Stimulated activated CD8-positive, alpha-beta memory T cell treated with anti-CD3 and anti-CD28 coated beads, Interleukin-12 subunit alpha, Interleukin-12 subunit beta, amount 100 ng/mL, for 4 hours (primary cell): Measurements from ENCODE around the gene JARID2.

ENCODE experiments used
- DNase-seq: peaks from one replicate; pipeline ENCODE4 v3.0.0-alpha.2; 2020; ENCODE audit warnings: low read depth

JARID2 gene

DNA sequence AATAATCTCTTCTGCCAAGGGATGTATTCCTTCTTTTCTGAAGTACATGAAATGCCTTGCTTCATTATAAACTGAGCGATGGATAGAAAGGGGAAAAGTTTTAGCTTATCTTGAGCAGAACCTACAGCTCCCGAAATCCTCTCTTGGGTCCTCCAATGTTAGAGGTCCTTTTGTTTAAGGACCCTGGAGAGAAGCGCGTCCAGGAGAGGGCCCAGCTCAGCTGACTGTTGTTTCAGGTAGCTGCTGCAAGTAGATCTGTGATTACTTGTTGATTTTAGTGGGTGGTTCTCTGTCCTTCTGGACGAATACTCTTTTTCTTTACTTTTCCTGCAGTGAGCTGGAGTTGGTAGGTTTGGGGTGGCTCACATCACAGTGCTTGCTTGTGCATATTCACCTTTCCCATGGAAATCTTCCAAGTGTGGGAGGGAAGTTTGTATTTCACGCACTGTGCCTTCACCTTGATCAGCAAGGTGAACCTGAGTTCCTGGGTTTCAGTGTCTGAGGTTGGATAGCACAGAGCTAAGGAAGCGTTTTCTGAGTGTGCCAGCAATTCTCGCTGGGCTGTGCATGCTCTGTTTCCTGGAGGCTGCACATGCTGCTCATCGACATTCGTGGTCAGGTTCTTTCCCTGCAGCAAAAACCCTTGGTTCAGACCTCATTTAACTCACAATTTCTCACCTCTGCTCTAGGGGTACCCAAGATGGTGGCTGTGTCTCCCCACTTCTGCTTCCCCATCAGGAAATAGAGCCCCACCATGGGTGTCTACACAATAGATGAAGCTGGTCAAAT lies 176.3 kb downstream of the JARID2 start:
- no peak for DNase-seq

DNA sequence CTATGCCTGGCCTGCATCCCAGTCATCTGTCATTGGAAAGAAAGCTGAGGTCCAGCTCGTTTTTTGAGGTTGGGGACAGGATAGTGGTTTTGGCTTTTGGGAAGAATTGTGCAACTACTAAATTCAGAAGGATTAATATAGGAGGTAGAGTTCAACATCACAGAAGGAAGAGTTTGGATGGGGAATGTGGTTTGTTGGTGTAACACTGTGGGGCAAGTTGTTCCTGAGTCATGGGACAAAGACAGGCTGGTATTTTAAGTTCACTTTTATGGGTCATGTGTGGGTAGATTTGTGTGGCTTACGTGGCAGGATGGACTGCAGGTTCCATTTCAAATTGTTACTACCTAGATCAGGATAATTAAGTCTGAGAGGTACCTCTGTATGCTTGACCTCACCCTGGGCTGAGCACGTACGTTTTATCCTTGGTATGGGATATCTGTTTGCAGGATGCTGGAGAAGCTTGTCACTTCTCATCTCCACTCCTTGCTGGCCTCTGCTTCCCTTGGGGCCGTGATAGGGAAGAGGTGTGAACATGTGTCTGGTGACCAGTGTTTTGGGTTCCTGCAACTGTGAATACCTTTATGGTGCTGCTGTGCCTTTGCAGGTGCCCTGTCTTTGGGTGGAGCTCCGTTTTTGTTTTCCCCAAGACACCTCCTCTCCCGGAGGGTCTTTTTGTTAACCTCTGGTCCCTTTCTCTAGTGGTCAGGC lies 177.6 kb downstream of the JARID2 start:
- no peak for DNase-seq

DNA sequence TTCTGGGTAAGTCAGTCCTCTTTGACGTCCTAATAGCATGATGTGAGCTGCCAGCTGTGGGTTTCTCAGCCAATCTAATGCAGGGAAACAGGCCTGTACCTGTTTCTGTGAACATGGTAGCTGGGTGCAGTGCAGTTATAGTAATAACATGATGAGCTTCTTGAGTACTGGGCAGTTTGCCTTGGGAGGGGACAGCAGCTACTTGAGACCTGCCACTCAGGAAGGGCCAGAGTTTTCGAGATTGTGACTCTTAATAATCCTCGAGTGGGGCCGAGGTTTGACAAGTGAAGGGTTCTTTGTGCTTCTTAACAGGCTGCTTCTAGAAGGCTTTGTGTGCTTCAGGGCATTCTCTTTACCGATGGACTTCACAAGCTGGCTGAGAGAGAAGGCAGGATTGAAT lies 180.1 kb downstream of the JARID2 start:
- no peak for DNase-seq

DNA sequence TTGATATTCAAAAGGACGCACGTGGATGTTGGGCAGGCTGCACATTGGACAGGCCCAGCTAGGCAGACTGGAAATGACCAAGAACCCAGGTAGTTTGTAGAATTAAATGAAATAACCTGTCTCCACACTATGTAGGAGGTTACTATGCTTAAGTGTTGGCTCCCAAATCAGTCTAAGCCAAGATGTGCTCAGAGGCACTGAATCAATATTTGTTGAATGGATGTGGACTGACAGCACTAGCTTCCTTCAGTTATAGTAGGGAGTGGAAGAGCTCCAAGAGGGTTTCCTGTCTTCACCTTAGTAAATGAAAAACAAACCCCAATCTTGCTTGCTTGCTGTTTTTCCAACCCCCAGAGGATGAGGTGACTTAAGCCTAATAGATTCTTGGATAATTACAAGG lies 180.5 kb downstream of the JARID2 start:
- DNase-seq: no peak

DNA sequence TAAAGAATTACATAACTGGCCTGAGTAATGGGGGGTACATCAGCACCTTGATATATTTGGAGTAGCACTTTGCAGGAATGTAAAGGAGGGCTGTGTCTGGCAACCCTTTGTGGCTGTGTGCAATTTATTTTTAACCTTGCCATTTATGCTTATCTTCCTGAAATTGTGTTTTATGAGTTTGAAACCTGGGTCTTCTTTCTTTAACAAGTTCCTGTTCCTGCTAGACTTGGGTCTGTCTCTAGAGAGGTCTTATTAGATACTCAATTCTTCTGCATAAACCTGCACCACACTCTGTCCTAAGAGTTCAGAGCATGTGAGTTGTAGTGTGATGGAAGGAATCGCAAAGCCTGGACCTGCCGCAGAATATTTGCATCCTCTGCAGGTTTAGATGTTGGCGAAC lies 181.0 kb downstream of the JARID2 start:
- DNase-seq: no peak

DNA sequence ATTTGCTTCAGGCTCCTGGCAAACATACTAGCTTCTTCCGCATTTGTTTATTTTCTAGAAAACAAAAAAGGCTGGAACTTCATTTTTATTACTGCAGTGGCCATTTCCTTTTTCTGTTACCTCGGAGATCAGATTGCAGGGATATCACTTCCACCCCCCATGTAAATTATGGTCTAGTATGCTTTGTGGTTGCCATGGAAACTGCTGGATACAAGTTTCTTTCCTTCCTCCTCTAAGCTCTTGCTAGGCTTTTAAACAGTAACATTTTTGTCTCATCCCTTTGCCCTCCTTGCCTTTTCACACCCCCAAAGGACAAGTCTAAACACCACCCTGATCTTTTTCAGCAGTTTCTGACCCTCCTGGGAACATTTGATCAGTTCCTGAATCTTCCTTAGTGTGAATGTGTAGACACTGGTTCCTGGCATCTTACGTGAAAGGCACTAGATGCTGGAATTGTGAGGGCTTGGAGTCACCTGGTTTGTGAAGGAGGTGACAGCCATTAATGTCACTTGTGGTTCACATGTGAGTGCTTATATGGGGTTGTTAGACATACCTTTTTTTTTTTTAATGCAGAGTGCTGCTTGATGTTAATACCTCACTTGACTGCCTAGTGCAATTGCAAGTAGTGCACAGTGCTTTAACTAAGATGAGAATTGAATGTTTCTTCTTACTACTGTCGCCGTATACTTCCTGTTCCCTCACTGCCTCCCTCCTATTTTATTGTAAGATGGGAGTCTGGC lies 181.6 kb downstream of the JARID2 start:
- DNase-seq: no peak

DNA sequence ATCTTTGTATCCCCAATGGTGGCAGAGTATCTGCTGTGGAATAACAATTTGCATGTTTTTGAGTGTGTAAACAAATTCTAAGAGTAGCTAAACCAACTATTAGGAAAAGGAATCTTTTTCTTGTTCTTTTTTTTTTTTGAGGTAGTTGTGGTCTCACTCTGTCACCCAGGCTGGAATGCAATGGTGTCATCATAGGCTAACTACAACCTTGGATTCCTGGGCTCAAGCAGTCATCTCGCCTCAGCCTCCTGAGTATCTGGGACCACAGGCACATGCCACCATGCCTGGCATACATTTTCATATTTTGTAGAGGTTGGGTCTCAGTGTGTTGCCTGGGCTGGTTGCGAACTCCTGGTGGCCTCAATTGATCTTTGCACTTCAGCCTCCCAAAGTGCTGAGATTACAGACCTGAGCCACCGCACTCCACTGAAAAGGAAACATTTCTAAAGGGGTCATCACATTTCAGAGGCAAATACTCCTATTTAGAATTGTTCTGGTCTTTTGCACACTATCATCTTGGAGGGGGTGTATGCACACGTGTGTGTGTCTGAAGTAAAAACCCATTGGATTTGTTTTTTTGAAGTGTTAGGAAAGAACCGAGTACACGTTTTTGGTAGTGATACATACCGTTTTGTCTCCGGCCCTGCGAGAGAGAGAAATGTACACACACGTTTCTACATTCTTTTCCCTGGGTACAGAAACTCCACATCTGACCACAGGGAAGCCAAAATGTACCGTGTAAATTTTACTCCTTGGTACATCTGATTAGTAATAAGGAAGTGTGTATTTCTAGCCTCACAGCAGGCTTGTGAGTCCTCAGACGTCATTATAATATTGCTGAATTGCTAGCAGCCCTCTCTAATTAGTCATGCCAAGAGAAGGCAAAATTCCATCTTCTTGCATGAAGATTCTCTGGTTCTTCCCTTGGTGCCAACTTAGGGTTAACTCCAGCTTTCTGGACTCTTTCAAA lies 183.6 kb downstream of the JARID2 start:
- no peak for DNase-seq

DNA sequence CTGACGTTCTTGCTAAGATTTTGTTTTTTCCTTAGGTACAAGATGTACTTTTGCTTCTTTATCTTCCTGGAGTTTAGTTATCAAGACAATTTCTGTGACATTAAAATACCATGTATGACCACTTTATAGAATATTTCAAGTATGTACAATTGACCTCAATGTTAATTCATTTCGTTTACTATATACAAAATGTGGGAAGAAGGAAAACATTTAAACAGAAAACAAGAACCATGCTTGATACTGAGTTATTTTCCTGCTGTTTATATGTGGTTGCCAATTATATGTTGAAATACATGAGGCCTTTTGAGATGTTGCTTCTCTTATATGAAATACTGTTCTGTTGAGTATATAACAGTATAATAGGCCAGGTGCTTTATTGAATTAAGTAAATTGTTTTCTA lies 184.3 kb downstream of the JARID2 start:
- no peak for DNase-seq

DNA sequence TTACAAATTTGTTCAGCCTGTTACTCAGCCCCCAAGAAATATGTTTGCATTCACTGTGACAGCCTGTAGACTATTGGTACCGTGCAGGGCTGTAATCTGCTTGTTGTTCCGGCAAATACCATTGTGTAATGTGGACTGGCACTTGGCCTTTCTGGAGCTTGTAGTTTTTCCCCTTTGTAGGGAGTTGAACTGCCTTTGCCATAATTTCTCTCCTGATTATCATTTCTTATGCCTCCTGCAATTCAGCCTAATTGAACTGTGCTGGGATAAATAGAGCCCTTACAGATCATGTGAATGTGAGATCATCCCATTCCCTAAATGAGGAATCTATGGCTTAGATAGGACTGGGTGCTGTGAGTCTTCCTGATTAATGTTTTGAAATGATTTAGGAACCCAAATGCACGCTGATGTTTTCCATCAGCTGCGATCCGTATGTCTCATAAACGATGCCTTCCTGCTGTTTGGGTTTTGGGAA lies 185.1 kb downstream of the JARID2 start:
- no peak for DNase-seq

DNA sequence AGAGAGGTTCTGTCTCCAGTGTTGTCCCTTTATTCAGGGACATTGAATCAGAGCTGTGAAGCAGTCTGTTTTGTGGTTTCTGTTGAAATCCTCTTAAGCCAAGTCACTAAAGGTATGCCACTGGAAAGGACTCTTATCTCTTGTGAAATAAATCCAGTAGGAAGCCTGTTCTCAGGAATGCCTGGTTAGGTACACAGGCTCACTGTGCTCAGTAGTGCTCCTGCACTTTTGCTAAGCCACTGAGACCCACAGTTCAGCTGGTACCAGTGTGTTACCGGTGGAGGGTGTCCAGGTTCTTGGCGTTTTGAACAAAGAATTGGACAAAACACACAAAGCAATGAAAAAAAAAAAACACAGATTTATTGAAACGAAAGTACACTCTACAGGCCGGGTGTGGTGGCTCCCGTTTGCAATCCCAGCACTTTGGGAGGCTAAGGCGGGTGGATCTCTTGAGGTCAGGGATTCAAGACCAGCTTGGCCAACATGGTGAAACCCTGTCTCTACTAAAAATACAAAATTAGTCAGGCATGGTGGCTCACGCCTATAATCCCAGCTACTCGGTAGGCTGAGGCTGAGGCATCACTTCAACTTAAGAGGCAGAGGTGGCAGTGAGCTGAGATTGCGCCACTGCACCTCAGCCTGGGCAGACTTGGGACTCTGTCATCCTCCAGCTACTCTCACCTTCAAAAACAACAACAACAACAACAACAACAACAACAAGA lies 186.1 kb downstream of the JARID2 start:
- DNase-seq: no peak

DNA sequence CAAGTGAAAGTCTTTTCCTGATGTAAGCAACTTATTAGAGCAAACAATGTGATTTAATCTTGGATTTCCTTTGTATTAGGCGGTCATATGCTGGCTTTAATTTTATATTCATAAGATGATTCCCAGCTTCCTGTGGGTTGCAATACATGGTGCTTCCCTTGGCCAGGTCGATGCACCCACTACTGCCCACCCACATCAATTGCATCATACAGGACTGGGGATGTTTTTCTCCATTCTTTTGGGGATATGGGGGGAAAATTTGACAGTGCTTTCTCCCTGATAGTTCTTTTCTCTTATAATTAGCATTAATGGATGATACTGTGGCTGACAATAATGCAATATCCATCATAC lies 187.6 kb downstream of the JARID2 start:
- no peak for DNase-seq

DNA sequence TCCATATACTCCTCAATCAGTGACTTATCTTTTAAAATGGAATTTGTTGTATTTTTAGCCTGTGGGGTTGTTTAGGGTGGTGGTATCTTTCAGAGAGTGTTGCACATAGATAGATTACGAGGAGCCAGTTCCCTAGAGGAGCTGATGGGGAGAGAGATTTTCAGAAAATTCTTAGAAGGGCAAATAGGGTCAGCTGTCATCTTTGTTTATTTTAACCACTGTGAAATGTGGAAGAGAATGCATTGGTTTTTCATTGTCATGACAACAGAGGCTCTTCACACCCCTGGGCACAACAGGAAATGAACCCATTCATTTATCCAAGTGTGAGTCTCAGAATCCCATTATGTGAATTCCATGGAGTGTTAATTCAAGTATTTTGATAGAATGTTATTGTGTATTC lies 188.4 kb downstream of the JARID2 start:
- no peak for DNase-seq

DNA sequence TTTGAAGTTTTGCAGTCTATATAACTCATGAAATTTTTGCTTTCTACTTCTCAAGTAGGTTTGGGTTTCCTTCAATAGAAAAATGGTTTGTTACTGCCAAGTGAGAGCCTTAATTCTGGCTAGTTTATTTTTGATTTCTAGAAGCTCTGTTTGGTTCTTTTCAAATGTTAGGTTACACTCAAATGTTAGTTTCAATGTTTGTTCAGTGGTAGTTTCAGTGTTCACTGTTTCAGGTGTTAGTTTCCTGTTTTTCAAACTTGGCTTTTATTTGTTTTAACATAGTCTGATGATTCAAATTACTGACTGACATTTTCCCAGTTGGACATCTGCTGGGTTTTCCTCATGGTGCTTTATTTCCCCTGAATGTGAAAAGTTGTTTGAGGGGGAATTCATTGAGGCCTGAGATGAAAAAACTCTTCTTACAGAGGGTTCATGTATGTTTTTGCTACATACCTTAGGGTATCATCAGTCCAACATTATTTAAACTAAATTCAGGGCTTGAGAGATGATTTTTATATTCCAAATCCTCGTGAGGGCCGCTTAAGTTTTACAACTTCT lies 189.0 kb downstream of the JARID2 start:
- DNase-seq: no peak

DNA sequence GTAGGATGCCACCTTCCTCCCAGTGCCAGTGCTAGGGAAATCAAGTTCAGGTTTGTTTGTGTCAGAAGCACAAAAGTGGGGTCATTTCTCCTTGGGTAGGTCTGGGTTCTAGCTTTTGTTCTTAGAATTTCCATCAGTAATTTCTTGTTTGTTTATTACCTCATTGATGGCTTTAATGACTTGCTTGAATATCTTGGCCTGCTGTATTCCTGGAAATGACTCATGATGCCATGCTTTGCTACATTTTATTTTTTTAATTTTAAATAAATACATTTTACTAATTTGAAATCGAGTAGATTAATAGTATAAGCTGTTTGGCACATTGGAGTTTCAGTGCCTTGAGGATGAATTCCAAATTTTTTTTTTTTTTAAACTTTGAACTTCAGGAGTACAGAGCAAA lies 189.6 kb downstream of the JARID2 start:
- no peak for DNase-seq

DNA sequence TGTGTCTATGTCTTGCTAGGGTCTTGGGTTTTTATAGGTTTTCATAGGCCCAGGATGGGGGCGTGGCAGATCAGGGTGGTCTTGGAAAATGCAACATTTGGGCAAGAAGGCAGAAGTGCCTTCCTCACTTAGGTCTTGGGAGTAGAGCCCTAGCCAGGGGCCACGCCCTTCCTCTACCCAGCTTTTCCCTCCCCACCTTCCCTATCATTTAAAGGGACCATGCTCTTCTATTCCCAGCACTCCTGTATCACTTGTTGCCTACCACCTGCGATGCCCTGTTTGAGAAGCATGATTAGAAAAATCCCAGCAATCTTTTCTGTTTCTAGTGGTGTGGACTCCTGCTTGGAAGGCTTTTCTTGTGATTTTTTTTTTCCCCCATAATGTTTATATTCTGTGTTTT lies 190.6 kb downstream of the JARID2 start:
- no peak for DNase-seq

DNA sequence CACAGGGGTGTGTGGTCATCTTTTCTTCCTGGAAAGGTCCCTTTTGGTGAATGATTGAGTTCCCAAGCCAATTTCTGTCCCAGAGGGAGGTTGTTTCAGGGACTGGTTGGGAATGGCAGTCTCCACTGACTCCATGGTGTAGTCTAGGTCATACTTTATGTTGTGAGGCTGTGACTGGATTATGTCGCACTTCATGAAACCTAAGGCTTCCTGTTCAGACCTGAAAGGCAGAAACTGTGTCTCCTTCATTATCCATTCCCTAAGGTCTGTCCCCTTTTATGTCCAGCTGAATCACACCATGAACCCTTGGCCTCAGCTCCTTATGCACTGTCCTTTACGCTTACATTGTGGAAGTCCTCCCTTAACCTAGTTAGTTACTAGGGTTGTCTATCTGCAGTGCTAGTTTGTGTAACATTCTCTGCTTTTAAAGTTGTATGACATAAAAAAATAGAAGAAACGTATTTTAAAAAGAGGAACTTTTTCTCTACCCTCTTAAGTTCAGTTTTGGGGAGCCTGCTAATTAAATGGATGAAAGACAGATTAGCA lies 191.3 kb downstream of the JARID2 start:
- no peak for DNase-seq

DNA sequence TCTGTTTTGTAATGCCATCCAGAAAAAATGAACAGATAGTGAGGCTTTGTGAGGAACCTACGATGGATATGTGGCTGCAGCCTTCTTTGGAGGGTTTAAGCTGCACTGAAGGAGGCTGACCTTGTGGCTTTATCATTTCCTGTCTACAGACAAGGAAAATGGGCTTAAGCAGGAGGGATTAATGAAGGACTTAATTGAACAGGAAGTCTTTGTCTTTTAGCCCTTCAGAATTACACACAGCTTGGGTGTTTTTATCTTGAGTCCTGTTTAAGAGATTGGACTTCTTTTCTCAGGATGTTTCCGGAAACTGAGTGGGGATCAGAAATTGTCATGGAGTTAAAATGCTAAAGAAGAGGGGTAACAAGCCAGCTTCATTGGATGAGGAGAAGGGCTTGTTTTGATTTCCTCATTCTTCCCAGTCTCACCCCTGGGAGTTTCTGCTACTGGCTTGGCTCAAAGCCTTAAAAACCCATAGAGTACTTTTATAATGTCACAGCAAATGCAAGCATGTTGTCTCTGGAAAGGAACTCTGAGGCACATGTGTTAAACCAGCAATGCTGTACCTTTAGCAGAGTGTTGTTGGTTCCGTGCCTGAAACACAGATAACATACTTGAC lies 193.6 kb downstream of the JARID2 start:
- DNase-seq: no peak

DNA sequence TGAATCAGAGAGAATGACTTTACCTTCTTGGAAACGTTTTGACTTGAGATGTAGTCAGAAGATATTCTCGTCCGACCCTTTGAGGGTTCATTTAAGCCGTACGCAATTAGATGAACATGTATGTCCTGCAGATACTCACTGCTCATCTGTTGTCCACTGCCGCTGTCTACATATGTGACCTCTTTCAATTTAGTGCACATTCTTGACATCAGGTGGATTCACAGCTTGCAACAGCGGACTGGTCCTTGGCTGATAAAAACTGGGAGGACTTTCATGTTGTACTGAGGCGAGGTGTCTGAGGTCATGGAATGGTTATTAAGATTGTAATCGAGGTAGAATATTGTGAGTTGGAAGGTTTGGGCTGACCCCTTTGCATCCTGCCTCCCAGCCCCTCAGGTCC lies 194.2 kb downstream of the JARID2 start:
- DNase-seq: no peak

DNA sequence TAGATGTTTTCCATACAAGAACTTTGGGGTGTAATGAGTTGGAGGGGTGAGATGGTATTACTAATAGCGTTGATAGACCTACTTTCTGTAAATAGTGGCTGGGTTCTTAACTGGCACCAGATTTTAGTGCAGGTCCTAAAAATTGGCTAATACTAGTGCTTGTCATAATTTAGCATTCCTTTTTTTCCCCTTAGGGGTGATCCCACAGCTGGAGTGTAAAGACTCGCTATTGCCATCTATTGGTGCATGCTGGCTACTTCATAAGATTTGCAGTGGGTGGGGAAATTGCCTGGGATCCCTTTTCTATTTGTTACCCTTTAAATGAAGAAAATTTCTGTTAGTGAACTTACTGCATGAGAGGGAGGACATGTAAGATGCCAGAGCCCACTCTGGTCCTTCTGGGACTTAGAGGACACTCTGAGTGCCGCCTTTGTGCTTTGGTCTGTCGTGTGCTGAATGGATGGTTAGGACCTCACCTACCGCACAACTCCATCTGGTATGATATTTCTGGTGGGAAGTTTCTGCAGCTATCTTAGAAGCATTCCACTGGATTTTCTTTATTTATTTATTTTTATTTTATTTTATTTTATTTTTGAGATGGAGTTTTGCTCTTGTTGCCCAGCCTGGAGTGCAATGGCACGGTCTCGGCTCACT lies 195.5 kb downstream of the JARID2 start:
- no peak for DNase-seq

DNA sequence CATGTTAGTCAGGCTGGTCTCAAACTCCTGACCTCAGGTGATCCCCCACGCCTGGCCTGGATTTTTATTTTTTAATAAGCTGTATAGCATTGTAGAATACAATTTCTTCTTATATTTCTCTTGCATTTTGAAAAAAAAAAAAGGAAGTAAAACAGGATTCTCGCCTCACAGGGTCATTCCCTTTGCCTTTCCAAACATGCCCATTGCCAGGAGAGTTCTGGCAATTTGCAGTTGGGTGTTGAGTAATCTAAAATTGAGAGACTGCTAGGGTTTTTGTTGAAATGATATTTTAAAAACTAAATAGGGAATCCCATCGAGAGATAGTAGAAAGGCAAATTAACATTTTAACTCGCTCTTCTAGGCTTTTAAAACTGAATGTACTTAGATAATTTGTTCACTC lies 196.1 kb downstream of the JARID2 start:
- DNase-seq: no peak
